SH-SY5Y (cell line): ENCODE results near the gene CLPX.

Experiments used
- GATA2 ChIP-seq: IDR thresholded peaks from 2 replicates; pipeline ENCODE4 v1.6.1; 2011; ENCODE audit warnings: mild to moderate bottlenecking, low read depth, low read length
- GATA3 ChIP-seq: IDR thresholded peaks from 2 replicates; pipeline ENCODE4 v1.6.1; 2011; ENCODE audit warnings: low read depth, mild to moderate bottlenecking, low read length, moderate library complexity

- TF ChIP-seq GATA2 (no peak), GATA3 (no peak)
These were observed 13.7 kb downstream of the CLPX start for GRCh38 chr15:65171428-65171827.
